ENCODE results near the gene CPHXL. TPM values are rescaled to one million over a fixed set of nuclear protein-coding genes. Genes with fewer than 3 reads are reported as not detected.

The CPHXL gene
- total RNA-seq, 1 experiment from 2014 or later: not detected

- TF ChIP-seq CTCF (conservative IDR thresholded peaks at IDR 0.05): no peak
- no peak overlapping the region for H3T11ph ChIP-seq (ENCODE audit: low read length)
- H3K4me2 ChIP-seq (ENCODE audit: insufficient read depth, insufficient read length, low read length): no peak overlapping the region
- H3K36me3 Mint-ChIP-seq (ENCODE audit: insufficient read depth in 1 of 3, low read depth in 3 of 3): no peaks in the 10 kb centered on the region
- no peak overlapping the region for H3K9ac ChIP-seq (ENCODE audit: extremely low read depth, insufficient read length, low read length)
- H2AFZ ChIP-seq (ENCODE audit: low read length): no peak overlapping the region
- H4K5ac ChIP-seq (ENCODE audit: insufficient read length, low read depth, low read length): no peak overlapping the region
- no peak overlapping the region for H2AK5ac ChIP-seq (ENCODE audit: insufficient read length, low read length)
- H3K9me3 Mint-ChIP-seq: peaks cover 13 to 18% of the 10 kb centered on the region in 2 experiments
- no peaks in the 10 kb centered on the region for H3K27me3 ChIP-seq (ENCODE audit: insufficient read depth, low read length)
- no peak overlapping the region for H2BK15ac ChIP-seq (ENCODE audit: low read depth, low read length)
- no peaks in the 10 kb centered on the region for H3K79me2 ChIP-seq (ENCODE audit: insufficient read depth, low read length)
- no peaks in the 10 kb centered on the region for H3K79me1 ChIP-seq (ENCODE audit: insufficient read depth, low read depth, low read length, poor library complexity, severe bottlenecking)
- no peaks in the 10 kb centered on the region for H4K20me1 ChIP-seq (ENCODE audit: control insufficient read depth, insufficient read depth, insufficient read length)
- no peak overlapping the region for H2BK12ac ChIP-seq (ENCODE audit: insufficient read length, low read depth, low read length)
- no peak overlapping the region for H3K4ac ChIP-seq (ENCODE audit: low read depth, low read length)
- H3K56ac ChIP-seq (ENCODE audit: insufficient read length, low read depth, low read length): no peak overlapping the region
- H3K4me3 Mint-ChIP-seq: no peak overlapping the region
- no peaks in the 10 kb centered on the region for H3K4me1 ChIP-seq (ENCODE audit: insufficient read depth, low read length)
- H2BK120ac ChIP-seq (ENCODE audit: low read depth, low read length, poor library complexity, severe bottlenecking): no peak overlapping the region
- no peak overlapping the region for H2BK5ac ChIP-seq (ENCODE audit: insufficient read length, low read length)
- no peak overlapping the region for H3K18ac ChIP-seq (ENCODE audit: insufficient read length, low read depth, low read length)
- no peak for DNase-seq
- no peak overlapping the region for H2BK20ac ChIP-seq (ENCODE audit: low read depth, low read length, poor library complexity, severe bottlenecking)
- H3K27me3 Mint-ChIP-seq (ENCODE audit: low read depth): peaks cover 13% of the 10 kb centered on the region
- no peak overlapping the region for H3K27ac Mint-ChIP-seq
- no CpG with 5 or more reads among the region's 3 CpGs for WGBS (ENCODE audit: extremely low coverage, insufficient read length, low lambda C conversion rate)
- no peak overlapping the region for H4K8ac ChIP-seq (replicated peaks; ENCODE audit: insufficient read length, low read depth, low read length)
- no peaks in the 10 kb centered on the region for H3K9me3 ChIP-seq (ENCODE audit: control insufficient read depth, low read depth, low read length)
- H3K4me1 Mint-ChIP-seq: no peaks in the 10 kb centered on the region
- no peak overlapping the region for H4K91ac ChIP-seq (ENCODE audit: insufficient read length, low read depth, low read length)
- no peak overlapping the region for H3K23ac ChIP-seq (ENCODE audit: insufficient read length, low read depth, low read length)
- no peak overlapping the region for H3K27ac ChIP-seq (ENCODE audit: insufficient read length, low read depth, low read length)
- no peak overlapping the region for H3K14ac ChIP-seq (ENCODE audit: insufficient read depth, low read length)
- peaks cover 2% of the 10 kb centered on the region for H3K23me2 ChIP-seq (ENCODE audit: insufficient read length, low read depth, low read length, poor library complexity, severe bottlenecking)
Observed at GRCh38 chr16:75750528-75750927, 24.2 kb upstream of the CPHXL start.

All from H9 (cell line).